Esophagus squamous epithelium (tissue), 5 donors: Measurements from ENCODE around the gene INVS. TPM values are rescaled to one million over a fixed set of nuclear protein-coding genes. Genes with fewer than 3 reads are reported as not detected.
"Not testable (repeated sequence)": the region's sequence is repeated elsewhere in the genome, so short reads cannot be mapped to it uniquely, and the experiment has no call there.

ENCODE experiments used
- DNase-seq: peaks from one replicate; lab custom pipeline; 2025; lab: John Stamatoyannopoulos, UW
- H3K27ac ChIP-seq, 4 donors: fragments of 200-600 bp; sonication (generic); one replicate each; pipeline ENCODE4 v1.5.1; 2016 to 2019; ENCODE audit warnings: mild to moderate bottlenecking in 1 of 4
- H3K27me3 ChIP-seq, 4 donors: fragments of 200-600 bp; sonication (generic); 1 replicate in 3 of 4; 2 replicates in 1 of 4; pipeline versions ENCODE4 v1.5.1 to v1.6.0; 2017 to 2021; ENCODE audit warnings: antibody characterized with exemption in 1 of 4
- H3K36me3 ChIP-seq, 3 donors: fragments of 200-600 bp; sonication (generic); one replicate each; pipeline ENCODE4 v1.5.1; 2016 to 2019
- H3K4me1 ChIP-seq, 3 donors: fragments of 200-600 bp; sonication (generic); one replicate each; pipeline ENCODE4 v1.5.1; 2017 to 2019
- H3K4me3 ChIP-seq, 4 donors: fragments of 200-600 bp; sonication (generic); 1 replicate in 3 of 4; 2 replicates in 1 of 4; pipeline ENCODE4 v1.5.1; 2016 to 2019; ENCODE audit warnings: mild to moderate bottlenecking in 2 of 4, moderate library complexity in 1 of 4
- H3K9me3 ChIP-seq, 3 donors: fragments of 200-600 bp; sonication (generic); one replicate each; pipeline ENCODE4 v1.5.1; 2016 to 2019
- POLR2A ChIP-seq, 4 donors: fragments of 450-650 bp; IDR thresholded peaks; one replicate each; pipeline ENCODE4 v1.6.1; 2017; ENCODE audit warnings: antibody characterized with exemption in 4 of 4, mild to moderate bottlenecking in 4 of 4, moderate library complexity in 3 of 4
- WGBS, 2 donors: methylation state at CpG; one replicate each; pipeline ENCODE4 v1.1.5; 2018; 5-methylcytosine and 5-hydroxymethylcytosine counted together
- intact Hi-C: fragments of 100-400 bp; cut with DNase I; formaldehyde crosslinking; loops from one replicate; pipeline ENCODE4 v1.15.0; 2022
- total RNA-seq, 4 donors: library from RNA; depleted of rRNA; stranded (reverse); fragments of >200 nt; gene quantifications; one replicate each; pipeline ENCODE4 v1.1.0, GENCODE V29; 2016
- TF ChIP-seq, protein P1 (sequence below), 6 experiments: fragments of 450-650 bp in 4 of 6; fragments of 200-600 bp in 2 of 6; sonication (generic) in 2 of 6; IDR thresholded peaks; one replicate each; pipeline ENCODE4 v1.5.1; 2016 to 2019; ENCODE audit warnings: antibody characterized with exemption in 6 of 6, mild to moderate bottlenecking in 4 of 6, moderate library complexity in 4 of 6
- donor health status: DM: yes; HTN: yes; CAD: no.

INVS gene
- total RNA-seq, 4 donors from 2014 or later, result 8.9 to 24.4 (median 13.3) TPM

DNA sequence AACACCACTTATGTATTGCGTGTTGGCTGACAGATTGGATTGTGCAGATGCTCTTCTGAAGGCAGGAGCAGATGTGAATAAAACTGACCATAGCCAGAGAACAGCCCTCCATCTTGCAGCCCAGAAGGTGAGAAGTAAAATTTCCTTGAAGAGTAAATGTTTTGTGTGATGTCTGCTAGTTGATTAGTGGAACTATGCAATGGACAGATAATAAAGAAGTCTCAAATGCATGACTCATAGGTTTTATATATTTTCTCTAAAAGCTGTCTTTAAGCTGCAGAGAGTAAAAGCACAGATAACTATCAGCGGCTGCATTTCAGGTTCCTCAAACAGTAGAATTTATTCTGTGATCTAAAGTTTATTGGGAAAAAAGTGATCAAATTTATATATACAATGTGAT, 27.4 kb downstream of the INVS start:
- WGBS, 2 donors, result 96 to 97% methylated on average over 2 of the region's 2 CpGs
- H3K36me3 ChIP-seq, result peaks cover 0 to 24% (median 0%) of the 10 kb centered on the region in 3 donors

DNA sequence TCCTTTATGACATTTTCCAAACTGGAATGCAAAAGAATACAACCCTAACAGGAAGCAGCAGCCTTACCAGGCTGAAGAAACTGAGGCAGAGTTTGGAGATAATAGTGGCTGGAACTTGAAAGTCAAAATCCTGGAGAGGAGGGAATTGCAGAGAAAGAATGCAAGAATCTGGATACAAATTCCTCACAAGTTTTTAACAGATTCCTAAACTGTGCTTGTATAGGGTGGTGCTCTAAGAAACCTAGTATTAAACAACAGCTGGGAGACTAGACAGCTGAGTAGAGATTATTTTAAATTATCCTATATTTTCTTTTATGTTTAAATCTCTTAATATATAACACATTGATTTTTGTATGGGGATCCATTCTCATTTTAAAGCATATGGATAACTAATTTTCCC, 30.7 kb downstream of the INVS start:
- H3K4me1 ChIP-seq, result no peaks in the 10 kb centered on the region
- intact Hi-C loops, result no loop called here
- H3K27ac ChIP-seq, result no peak overlapping the region
- no peaks in the 10 kb centered on the region for H3K9me3 ChIP-seq
- H3K27me3 ChIP-seq, result no peaks in the 10 kb centered on the region
- no peak overlapping the region for H3K4me3 ChIP-seq
- no peak for DNase-seq
- TF ChIP-seq, protein P1, sequence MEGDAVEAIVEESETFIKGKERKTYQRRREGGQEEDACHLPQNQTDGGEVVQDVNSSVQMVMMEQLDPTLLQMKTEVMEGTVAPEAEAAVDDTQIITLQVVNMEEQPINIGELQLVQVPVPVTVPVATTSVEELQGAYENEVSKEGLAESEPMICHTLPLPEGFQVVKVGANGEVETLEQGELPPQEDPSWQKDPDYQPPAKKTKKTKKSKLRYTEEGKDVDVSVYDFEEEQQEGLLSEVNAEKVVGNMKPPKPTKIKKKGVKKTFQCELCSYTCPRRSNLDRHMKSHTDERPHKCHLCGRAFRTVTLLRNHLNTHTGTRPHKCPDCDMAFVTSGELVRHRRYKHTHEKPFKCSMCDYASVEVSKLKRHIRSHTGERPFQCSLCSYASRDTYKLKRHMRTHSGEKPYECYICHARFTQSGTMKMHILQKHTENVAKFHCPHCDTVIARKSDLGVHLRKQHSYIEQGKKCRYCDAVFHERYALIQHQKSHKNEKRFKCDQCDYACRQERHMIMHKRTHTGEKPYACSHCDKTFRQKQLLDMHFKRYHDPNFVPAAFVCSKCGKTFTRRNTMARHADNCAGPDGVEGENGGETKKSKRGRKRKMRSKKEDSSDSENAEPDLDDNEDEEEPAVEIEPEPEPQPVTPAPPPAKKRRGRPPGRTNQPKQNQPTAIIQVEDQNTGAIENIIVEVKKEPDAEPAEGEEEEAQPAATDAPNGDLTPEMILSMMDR (IDR thresholded peaks at IDR 0.05), result no peak
- no peak for TF ChIP-seq POLR2A (IDR thresholded peaks at IDR 0.05)
- H3K36me3 ChIP-seq, result peaks cover 0 to 33% (median 0%) of the 10 kb centered on the region in 3 donors

More for the DNA sequence above, 27.4 kb downstream of the INVS start:
- no peaks in the 10 kb centered on the region for H3K4me1 ChIP-seq
- H3K27me3 ChIP-seq, result no peaks in the 10 kb centered on the region
- DNase-seq, result no peak
- H3K9me3 ChIP-seq, result no peaks in the 10 kb centered on the region
- no peak overlapping the region for H3K4me3 ChIP-seq
- no peak overlapping the region for H3K27ac ChIP-seq
- TF ChIP-seq, protein P1 (IDR thresholded peaks at IDR 0.05), result no peak
- TF ChIP-seq POLR2A (IDR thresholded peaks at IDR 0.05), result no peak
- intact Hi-C loops, result no loop called here

DNA sequence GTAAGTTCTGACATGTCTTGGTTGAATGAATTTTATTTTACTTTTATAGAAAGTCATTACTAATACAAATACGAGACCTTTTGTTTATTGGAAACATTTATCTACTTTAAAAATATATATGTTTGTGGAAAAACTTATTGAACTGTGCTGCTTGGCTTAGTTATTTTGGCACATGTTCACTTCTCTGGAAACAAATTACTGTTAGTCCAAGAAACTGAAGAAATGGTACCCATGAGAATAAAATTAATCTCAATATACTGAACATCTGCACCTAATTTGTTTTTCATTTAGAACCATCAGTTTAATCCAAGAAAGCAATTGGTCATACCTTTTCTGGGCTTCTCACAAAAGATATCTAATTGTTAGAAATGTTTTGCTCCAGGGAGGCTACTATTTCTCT, 32.2 kb downstream of the INVS start:
- Histone ChIP-seq H3K27me3 (no peaks in the 10 kb centered on the region), H3K9me3 (no peaks in the 10 kb centered on the region), H3K4me1 (no peaks in the 10 kb centered on the region), H3K27ac (no peak overlapping the region), H3K4me3 (no peak overlapping the region), H3K36me3 (peaks cover 0 to 32% (median 0%) of the 10 kb centered on the region in 3 donors)
- WGBS, 2 donors, result 65 to 72% methylated on average over 1 of the region's 1 CpG
- no peak for DNase-seq
- intact Hi-C loops, result no loop called here
- no peak for TF ChIP-seq POLR2A (IDR thresholded peaks at IDR 0.05)
- TF ChIP-seq, protein P1 (IDR thresholded peaks at IDR 0.05), result no peak

DNA sequence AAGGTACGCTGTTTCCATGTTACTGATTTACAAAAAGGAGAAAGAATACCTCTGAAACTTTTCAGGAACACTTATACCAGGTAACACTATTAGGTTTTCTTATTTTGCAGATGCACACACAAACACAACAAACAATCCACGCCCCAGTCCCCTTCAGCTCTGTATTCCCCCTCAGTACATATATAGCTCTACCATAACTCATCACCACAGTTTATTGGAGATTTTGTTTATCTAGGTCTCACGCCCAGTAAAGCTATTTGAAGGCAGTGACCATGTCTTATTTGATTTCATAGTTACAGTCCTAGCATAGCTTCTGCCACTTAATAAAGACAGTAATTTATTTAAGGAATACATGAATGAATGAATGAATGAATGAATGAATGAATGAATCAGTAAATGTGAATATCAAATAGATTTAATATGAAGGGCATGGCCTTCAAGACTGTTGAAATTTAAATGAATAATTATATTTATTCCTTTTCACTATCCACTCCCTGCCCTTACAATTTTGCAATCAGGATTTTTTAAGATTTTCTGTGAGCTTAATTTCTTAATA, 32.9 kb downstream of the INVS start:
- TF ChIP-seq POLR2A (IDR thresholded peaks at IDR 0.05), result no peak
- TF ChIP-seq, protein P1 (IDR thresholded peaks at IDR 0.05), result no peak
- no peak for DNase-seq
- peaks cover 0 to 25% (median 0%) of the 10 kb centered on the region in 3 donors for H3K36me3 ChIP-seq
- H3K27me3 ChIP-seq, result no peaks in the 10 kb centered on the region
- intact Hi-C loops, result no loop called here
- no peak overlapping the region for H3K27ac ChIP-seq
- no peaks in the 10 kb centered on the region for H3K9me3 ChIP-seq
- no peak overlapping the region for H3K4me3 ChIP-seq
- WGBS, 2 donors, result 93 to 94% methylated on average over 3 of the region's 3 CpGs
- no peaks in the 10 kb centered on the region for H3K4me1 ChIP-seq

DNA sequence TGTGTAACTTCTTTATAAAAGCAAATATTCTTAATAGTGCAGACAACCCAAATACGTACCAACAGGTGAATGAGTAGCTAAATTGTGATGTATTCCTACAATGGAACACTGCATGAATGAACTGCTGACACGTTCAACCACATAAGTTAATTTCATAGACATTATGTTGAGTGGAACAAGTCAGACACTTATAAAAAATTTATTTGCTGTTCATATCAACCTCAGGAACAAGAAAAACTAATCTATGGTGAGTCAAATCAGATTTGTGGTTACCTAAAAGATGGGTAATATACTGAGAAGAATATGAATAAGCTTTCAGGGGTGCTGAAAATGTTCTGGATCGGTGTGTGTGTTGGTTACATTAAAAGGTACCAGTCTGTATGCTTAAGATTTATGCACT, 35.7 kb downstream of the INVS start:
- intact Hi-C loops, result no loop called here
- TF ChIP-seq POLR2A (IDR thresholded peaks at IDR 0.05), result no peak
- TF ChIP-seq, protein P1 (IDR thresholded peaks at IDR 0.05), result no peak
- H3K4me1 ChIP-seq, result no peaks in the 10 kb centered on the region
- no peaks in the 10 kb centered on the region for H3K9me3 ChIP-seq
- H3K36me3 ChIP-seq, result peaks cover 0 to 20% (median 0%) of the 10 kb centered on the region in 3 donors
- H3K4me3 ChIP-seq, result no peak overlapping the region
- H3K27me3 ChIP-seq, result no peaks in the 10 kb centered on the region
- DNase-seq, result no peak
- WGBS, 2 donors, result 86% methylated on average over 3 of the region's 3 CpGs
- H3K27ac ChIP-seq, result no peak overlapping the region

DNA sequence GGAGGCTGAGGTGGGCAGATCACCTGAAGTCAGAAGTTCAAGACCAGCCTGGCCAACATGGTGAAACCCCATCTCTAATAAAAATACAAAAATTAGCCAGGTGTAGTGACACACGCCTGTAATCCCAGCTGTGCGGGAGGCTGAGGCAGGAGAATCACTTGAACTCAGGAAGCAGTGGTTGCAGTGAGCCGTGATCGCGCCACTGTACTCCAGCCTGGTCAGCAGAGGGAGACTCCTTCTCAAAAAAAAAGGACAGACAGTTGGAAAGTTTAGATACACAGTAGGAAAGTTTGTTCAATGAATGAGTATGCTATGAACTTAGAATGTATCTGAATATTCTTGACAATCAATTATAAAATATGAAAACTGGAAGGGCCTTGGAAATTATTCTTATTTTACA, 37.8 kb downstream of the INVS start:
- peaks cover 0 to 13% (median 0%) of the 10 kb centered on the region in 3 donors for H3K36me3 ChIP-seq
- H3K27ac ChIP-seq, H3K4me3 ChIP-seq, H3K27me3 ChIP-seq, H3K9me3 ChIP-seq, intact Hi-C loops, DNase-seq, H3K4me1 ChIP-seq: not testable (repeated sequence)
- 83 to 96% methylated on average over 5 of the region's 5 CpGs for whole genome bisulfite sequencing, 2 donors

DNA sequence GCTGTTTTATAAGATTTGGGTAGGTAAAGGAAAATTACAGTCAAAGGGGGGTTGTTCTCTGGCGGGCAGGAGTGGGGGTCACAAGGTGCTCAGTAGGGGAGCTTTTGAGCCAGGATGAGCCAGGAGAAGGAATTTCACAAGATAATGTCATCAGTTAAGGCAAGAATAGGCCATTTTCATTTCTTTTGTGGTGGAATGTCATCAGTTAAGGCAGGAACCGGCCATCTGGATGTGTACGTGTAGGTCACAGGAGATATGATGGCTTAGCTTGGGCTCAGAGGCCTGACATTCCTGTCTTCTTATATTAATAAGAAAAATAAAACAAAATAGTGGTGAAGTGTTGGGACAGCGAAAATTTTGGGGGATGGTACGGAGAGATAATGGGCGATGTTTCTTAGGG, 41.3 kb downstream of the INVS start:
- WGBS, 2 donors, result 94 to 95% methylated on average over 6 of the region's 6 CpGs
- intact Hi-C loops, H3K9me3 ChIP-seq, H3K4me3 ChIP-seq, DNase-seq, H3K36me3 ChIP-seq, H3K4me1 ChIP-seq, H3K27me3 ChIP-seq, H3K27ac ChIP-seq: not testable (repeated sequence)

DNA sequence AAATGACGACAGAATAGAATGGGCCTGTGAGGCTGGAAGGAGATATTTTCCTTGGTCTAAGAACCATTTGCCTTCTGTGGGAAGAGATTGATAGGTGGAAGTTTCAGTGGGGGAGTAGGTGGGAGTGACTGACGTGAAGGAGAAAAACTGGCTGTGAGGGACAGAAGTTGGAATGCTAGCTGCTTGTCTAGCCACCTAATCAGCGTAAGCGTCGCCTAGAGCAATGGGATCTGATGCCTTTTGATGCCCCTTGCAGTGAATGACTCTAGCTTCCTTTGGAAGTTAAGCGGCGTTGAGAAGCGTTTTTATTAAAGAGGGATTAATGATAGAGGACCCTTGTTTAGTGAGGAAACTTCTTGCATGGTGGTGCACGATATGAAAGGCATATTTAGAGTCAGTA, 42.8 kb downstream of the INVS start:
- WGBS, 2 donors, result 93 to 98% methylated on average over 9 of the region's 9 CpGs
- H3K36me3 ChIP-seq, H3K4me3 ChIP-seq, H3K27ac ChIP-seq, H3K4me1 ChIP-seq, DNase-seq, intact Hi-C loops, H3K9me3 ChIP-seq, H3K27me3 ChIP-seq: not testable (repeated sequence)
